ENCODE results near the gene LTC4S.

- TF ChIP-seq, protein P1, sequence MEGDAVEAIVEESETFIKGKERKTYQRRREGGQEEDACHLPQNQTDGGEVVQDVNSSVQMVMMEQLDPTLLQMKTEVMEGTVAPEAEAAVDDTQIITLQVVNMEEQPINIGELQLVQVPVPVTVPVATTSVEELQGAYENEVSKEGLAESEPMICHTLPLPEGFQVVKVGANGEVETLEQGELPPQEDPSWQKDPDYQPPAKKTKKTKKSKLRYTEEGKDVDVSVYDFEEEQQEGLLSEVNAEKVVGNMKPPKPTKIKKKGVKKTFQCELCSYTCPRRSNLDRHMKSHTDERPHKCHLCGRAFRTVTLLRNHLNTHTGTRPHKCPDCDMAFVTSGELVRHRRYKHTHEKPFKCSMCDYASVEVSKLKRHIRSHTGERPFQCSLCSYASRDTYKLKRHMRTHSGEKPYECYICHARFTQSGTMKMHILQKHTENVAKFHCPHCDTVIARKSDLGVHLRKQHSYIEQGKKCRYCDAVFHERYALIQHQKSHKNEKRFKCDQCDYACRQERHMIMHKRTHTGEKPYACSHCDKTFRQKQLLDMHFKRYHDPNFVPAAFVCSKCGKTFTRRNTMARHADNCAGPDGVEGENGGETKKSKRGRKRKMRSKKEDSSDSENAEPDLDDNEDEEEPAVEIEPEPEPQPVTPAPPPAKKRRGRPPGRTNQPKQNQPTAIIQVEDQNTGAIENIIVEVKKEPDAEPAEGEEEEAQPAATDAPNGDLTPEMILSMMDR (IDR thresholded peaks at IDR 0.05; ENCODE audit: poor library complexity): no peak
- no peak for TF ChIP-seq EZH2 (IDR thresholded peaks at IDR 0.05; ENCODE audit: borderline replicate concordance)
These were observed 30.4 kb downstream of the LTC4S start for GRCh38 chr5:179823937-179824744.

Data from hepatocyte (in vitro differentiated cells).